CD4-positive, CD25-positive, alpha-beta regulatory T cell (primary cell): Measurements from ENCODE around the gene MAP6D1. TPM values are rescaled to one million over a fixed set of nuclear protein-coding genes. Genes with fewer than 3 reads are reported as not detected.

Experiments used
- ATAC-seq, 2 donors: fragments of 150-1000 bp; cut with Tn5 transposase; one replicate each; pipeline ENCODE4 v1.10.0; 2021; ENCODE audit warnings: low read depth in 2 of 2, moderate number of reproducible peaks in 2 of 2, moderate library complexity in 1 of 2
- DNase-seq, 3 donors: peaks; one replicate each; pipeline versions ENCODE4 v3.0.0 to v3.0.0-alpha.2; 2012 to 2022; ENCODE audit warnings: mixed read lengths in 1 of 3
- H3K27ac ChIP-seq: one replicate; pipeline ENCODE4 v1.7.0; 2013; ENCODE audit warnings: mild to moderate bottlenecking, low read length; ENCODE audit not compliant: insufficient read depth, poor library complexity, severe bottlenecking
- H3K27me3 ChIP-seq: one replicate; pipeline ENCODE4 v1.7.0; 2013; ENCODE audit warnings: low read length; ENCODE audit not compliant: control insufficient read depth, insufficient read depth
- H3K36me3 ChIP-seq: one replicate; pipeline ENCODE4 v1.7.0; 2013; ENCODE audit warnings: mild to moderate bottlenecking, low read length, moderate library complexity; ENCODE audit not compliant: control insufficient read depth, insufficient read depth
- H3K4me1 ChIP-seq: 2 replicates; pipeline ENCODE4 v1.7.0; 2013; ENCODE audit warnings: mild to moderate bottlenecking, low read length; ENCODE audit not compliant: insufficient read depth, control insufficient read depth, poor library complexity, severe bottlenecking
- H3K4me3 ChIP-seq: one replicate; pipeline ENCODE4 v1.7.0; 2013; ENCODE audit warnings: low read depth, mild to moderate bottlenecking, low read length, moderate library complexity
- H3K9me3 ChIP-seq, 2 experiments: 1 replicate in 1 of 2; 2 replicates in 1 of 2; pipeline ENCODE4 v1.7.0; 2013; ENCODE audit warnings: low read length in 2 of 2, mild to moderate bottlenecking in 1 of 2, moderate library complexity in 1 of 2; ENCODE audit not compliant: control insufficient read depth in 2 of 2
- H3K27ac Mint-ChIP-seq, 3 donors: one replicate each; pipeline ENCODE4 v1.8.0; 2020 to 2022; ENCODE audit warnings: mild to moderate bottlenecking in 3 of 3, mixed read lengths in 3 of 3, moderate library complexity in 2 of 3
- H3K27me3 Mint-ChIP-seq: one replicate; pipeline ENCODE4 v1.8.0; 2022; ENCODE audit warnings: mild to moderate bottlenecking, mixed read lengths
- H3K36me3 Mint-ChIP-seq: one replicate; pipeline ENCODE4 v1.8.0; 2020; ENCODE audit warnings: mixed read lengths
- H3K4me1 Mint-ChIP-seq, 4 donors: one replicate each; pipeline ENCODE4 v1.8.0; 2020 to 2022; ENCODE audit warnings: mixed read lengths in 4 of 4, mild to moderate bottlenecking in 1 of 4
- H3K4me3 Mint-ChIP-seq, 4 donors: one replicate each; pipeline ENCODE4 v1.8.0; 2020 to 2022; ENCODE audit warnings: mild to moderate bottlenecking in 4 of 4, mixed read lengths in 4 of 4, moderate library complexity in 3 of 4
- H3K9me3 Mint-ChIP-seq, 7 donors: one replicate each; pipeline ENCODE4 v1.8.0; 2020 to 2022; ENCODE audit warnings: mixed read lengths in 7 of 7, mild to moderate bottlenecking in 3 of 7, moderate library complexity in 2 of 7
- polyA plus RNA-seq, 4 donors: library from polyadenylated mRNA; unstranded; fragments of 300-500 nt; fragmentation: Illumina TruSeq; gene quantifications; one replicate each; pipeline ENCODE4 v1.2.3, GENCODE V29; 2021
- total RNA-seq: library from RNA; stranded (reverse); gene quantifications from one replicate; pipeline ENCODE4 v1.2.3, GENCODE V29; 2022

Gene MAP6D1
- total and polyA plus RNA-seq, 5 donors from 2014 or later: 0.36 to 1.9 (median 0.61) TPM; not detected in 1

- peaks cover 15 to 25% (median 17%) of the 10 kb centered on the region in 4 donors for H3K4me1 Mint-ChIP-seq
- ATAC-seq: no peak
- H3K36me3 Mint-ChIP-seq: peaks cover 48% of the 10 kb centered on the region
- no peak overlapping the region for H3K4me3 Mint-ChIP-seq
- no peaks in the 10 kb centered on the region for H3K27me3 Mint-ChIP-seq
- H3K27me3 ChIP-seq: no peaks in the 10 kb centered on the region
- no peaks in the 10 kb centered on the region for H3K9me3 Mint-ChIP-seq
- no peak overlapping the region for H3K4me3 ChIP-seq
- peaks cover 35% of the 10 kb centered on the region for H3K36me3 ChIP-seq
- no peak overlapping the region for H3K27ac ChIP-seq
- no peak for DNase-seq
- peak overlapping the region in 1 of 3 donors; percentile 57 for H3K27ac Mint-ChIP-seq
- no peaks in the 10 kb centered on the region for H3K9me3 ChIP-seq
- no peaks in the 10 kb centered on the region for H3K4me1 ChIP-seq
Observed at GRCh38 chr3:183854318-183855035, 29.1 kb upstream of the MAP6D1 start.

DNA sequence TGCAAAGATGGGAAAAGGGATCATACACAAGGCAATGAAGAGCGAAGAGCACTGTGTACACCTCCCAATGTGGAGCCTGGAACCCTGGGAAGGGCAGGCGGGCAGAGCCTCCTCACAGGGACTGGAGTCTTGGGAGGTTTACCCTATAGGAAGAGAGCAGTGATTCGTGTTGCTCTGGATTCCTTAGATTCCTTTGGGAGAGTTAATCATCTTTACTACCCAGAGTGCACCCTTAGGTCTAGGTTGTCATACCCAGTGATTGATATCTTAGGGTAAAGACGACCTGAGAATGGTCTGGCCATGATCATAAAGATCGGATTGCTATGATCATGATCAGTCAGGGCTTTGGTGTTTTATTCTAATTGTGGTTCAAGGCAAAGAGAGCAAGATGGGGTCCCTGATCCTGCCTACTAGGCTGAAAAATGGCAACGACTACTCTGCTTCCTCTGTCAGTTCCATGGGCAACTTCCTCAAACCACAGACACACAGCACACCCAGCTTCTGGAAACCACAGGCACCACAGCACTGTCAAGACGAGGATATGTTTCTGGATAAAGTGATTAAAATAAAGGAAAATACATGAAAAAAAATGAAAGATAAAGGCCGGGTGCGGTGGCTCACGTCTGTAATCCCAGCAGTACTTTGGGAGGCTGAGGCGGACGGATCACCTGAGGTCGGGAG, 20.4 kb upstream of the MAP6D1 start:
- no peaks in the 10 kb centered on the region for H3K9me3 Mint-ChIP-seq
- peaks cover 45% of the 10 kb centered on the region for H3K36me3 Mint-ChIP-seq
- Histone ChIP-seq H3K4me3 (no peak overlapping the region), H3K4me1 (no peaks in the 10 kb centered on the region), H3K27ac (no peak overlapping the region), H3K36me3 (peaks cover 56% of the 10 kb centered on the region), H3K27me3 (no peaks in the 10 kb centered on the region), H3K9me3 (no peaks in the 10 kb centered on the region)
- peaks cover 4 to 14% (median 9%) of the 10 kb centered on the region in 4 donors for H3K4me1 Mint-ChIP-seq
- no peak overlapping the region for H3K4me3 Mint-ChIP-seq
- DNase-seq: no peak
- no peaks in the 10 kb centered on the region for H3K27me3 Mint-ChIP-seq
- H3K27ac Mint-ChIP-seq: peak overlapping the region in 1 of 3 donors; percentile 40
- ATAC-seq: no peak

GRCh38 chr3:183845090-183845489, 19.7 kb upstream of the MAP6D1 start:
- Histone ChIP-seq H3K36me3 (peaks cover 61% of the 10 kb centered on the region), H3K27ac (no peak overlapping the region), H3K27me3 (no peaks in the 10 kb centered on the region), H3K4me1 (no peaks in the 10 kb centered on the region), H3K4me3 (no peak overlapping the region), H3K9me3 (no peaks in the 10 kb centered on the region)
- Mint-ChIP-seq H3K27me3 (no peaks in the 10 kb centered on the region), H3K4me1 (peaks cover 0 to 9% (median 4%) of the 10 kb centered on the region in 4 donors), H3K27ac (peak overlapping the region in 1 of 3 donors; percentile 40), H3K4me3 (no peak overlapping the region), H3K36me3 (peaks cover 42% of the 10 kb centered on the region), H3K9me3 (no peaks in the 10 kb centered on the region)
- ATAC-seq (no peak), DNase-seq (no peak)

DNA sequence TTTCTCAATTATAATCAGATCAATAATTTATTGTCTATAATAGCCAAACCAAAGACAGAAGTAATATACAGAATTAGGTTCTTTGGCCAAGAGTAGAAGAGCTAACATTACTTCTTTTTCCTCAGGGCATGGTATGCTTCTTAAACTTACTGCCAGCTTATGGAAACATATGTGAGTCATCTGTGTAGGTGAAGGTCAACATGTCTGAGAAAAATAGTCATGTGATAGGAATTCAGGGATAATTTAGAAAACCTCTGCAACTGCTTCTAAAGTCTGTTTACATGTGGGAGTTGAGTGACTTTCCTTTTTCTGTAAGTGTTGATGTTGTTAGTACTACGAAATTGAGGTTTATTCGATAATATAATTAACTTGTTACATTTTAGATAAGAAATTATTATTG, 19.2 kb upstream of the MAP6D1 start:
- H3K27ac Mint-ChIP-seq: peak overlapping the region in 1 of 3 donors; percentile 58
- H3K4me1 ChIP-seq: no peaks in the 10 kb centered on the region
- peaks cover 42% of the 10 kb centered on the region for H3K36me3 Mint-ChIP-seq
- no peaks in the 10 kb centered on the region for H3K9me3 ChIP-seq
- no peaks in the 10 kb centered on the region for H3K27me3 ChIP-seq
- no peak for ATAC-seq
- no peak overlapping the region for H3K27ac ChIP-seq
- H3K4me3 Mint-ChIP-seq: no peak overlapping the region
- H3K4me3 ChIP-seq: no peak overlapping the region
- H3K27me3 Mint-ChIP-seq: no peaks in the 10 kb centered on the region
- no peak for DNase-seq
- H3K9me3 Mint-ChIP-seq: no peaks in the 10 kb centered on the region
- peaks cover 0 to 9% (median 3%) of the 10 kb centered on the region in 4 donors for H3K4me1 Mint-ChIP-seq
- peaks cover 66% of the 10 kb centered on the region for H3K36me3 ChIP-seq

GRCh38 chr3:183839751-183840150, 14.4 kb upstream of the MAP6D1 start:
- DNase-seq (no peak), ATAC-seq (no peak)
- Mint-ChIP-seq H3K27me3 (no peaks in the 10 kb centered on the region), H3K36me3 (peaks cover 33% of the 10 kb centered on the region), H3K27ac (no peak overlapping the region), H3K4me3 (no peak overlapping the region), H3K9me3 (no peaks in the 10 kb centered on the region), H3K4me1 (peaks cover 0 to 4% (median 0%) of the 10 kb centered on the region in 4 donors)
- H3K4me1 ChIP-seq: no peaks in the 10 kb centered on the region
- H3K27me3 ChIP-seq: no peaks in the 10 kb centered on the region
- no peaks in the 10 kb centered on the region for H3K9me3 ChIP-seq
- H3K36me3 ChIP-seq: peaks cover 57% of the 10 kb centered on the region
- no peak overlapping the region for H3K27ac ChIP-seq
- no peak overlapping the region for H3K4me3 ChIP-seq

DNA sequence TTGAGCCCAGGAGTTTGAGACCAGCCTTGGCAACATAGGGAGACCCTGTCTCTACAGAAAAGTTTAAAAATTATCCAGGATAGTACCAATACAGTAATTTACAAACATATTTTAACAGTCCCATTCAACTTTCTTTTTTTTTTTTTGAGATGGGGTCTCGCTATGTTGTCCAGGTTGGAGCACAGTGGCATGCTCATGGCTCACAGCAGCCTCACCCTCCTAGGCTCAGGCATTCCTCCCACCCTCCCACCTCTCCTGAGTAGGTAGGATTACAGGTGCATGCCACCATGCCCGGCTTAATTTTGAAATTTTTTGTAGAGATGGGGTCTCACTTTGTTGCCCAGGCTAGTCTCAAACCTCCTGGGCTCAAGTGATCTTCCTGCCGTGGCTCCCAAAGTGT, 12.5 kb upstream of the MAP6D1 start:
- no peak overlapping the region for H3K27ac ChIP-seq
- H3K9me3 ChIP-seq: no peaks in the 10 kb centered on the region
- Mint-ChIP-seq H3K27ac (peak overlapping the region in 1 of 3 donors; percentile 69), H3K36me3 (peaks cover 45% of the 10 kb centered on the region), H3K4me3 (no peak overlapping the region), H3K4me1 (peaks cover 0 to 4% (median 0%) of the 10 kb centered on the region in 4 donors), H3K27me3 (no peaks in the 10 kb centered on the region), H3K9me3 (no peaks in the 10 kb centered on the region)
- H3K36me3 ChIP-seq: peaks cover 60% of the 10 kb centered on the region
- no peak for DNase-seq
- no peaks in the 10 kb centered on the region for H3K4me1 ChIP-seq
- no peaks in the 10 kb centered on the region for H3K27me3 ChIP-seq
- no peak for ATAC-seq
- H3K4me3 ChIP-seq: no peak overlapping the region

GRCh38 chr3:183837390-183837789, 12.0 kb upstream of the MAP6D1 start:
- Histone ChIP-seq H3K27me3 (no peaks in the 10 kb centered on the region), H3K4me1 (no peaks in the 10 kb centered on the region), H3K4me3 (no peak overlapping the region), H3K9me3 (no peaks in the 10 kb centered on the region), H3K27ac (no peak overlapping the region), H3K36me3 (peaks cover 62% of the 10 kb centered on the region)
- H3K27me3 Mint-ChIP-seq: no peaks in the 10 kb centered on the region
- H3K4me1 Mint-ChIP-seq: peaks cover 0 to 4% (median 0%) of the 10 kb centered on the region in 4 donors
- no peak overlapping the region for H3K4me3 Mint-ChIP-seq
- peaks cover 48% of the 10 kb centered on the region for H3K36me3 Mint-ChIP-seq
- H3K9me3 Mint-ChIP-seq: no peaks in the 10 kb centered on the region
- no peak for DNase-seq
- H3K27ac Mint-ChIP-seq: peak overlapping the region in 1 of 3 donors; percentile 69
- no peak for ATAC-seq
